GM12874 (cell line): Measurements from ENCODE around the gene FGD3.

Experiments
- CTCF ChIP-seq: IDR thresholded peaks from 2 replicates; pipeline ENCODE4 v1.5.1; 2011; ENCODE audit warnings: low read depth, mild to moderate bottlenecking, control low read depth, low read length, moderate library complexity; ENCODE audit not compliant: insufficient read depth

Gene FGD3

GRCh38 chr9:93001031-93001430 lies 53.7 kb downstream of the FGD3 start:
- no peak for TF ChIP-seq CTCF

GRCh38 chr9:93002700-93003099 lies 55.4 kb downstream of the FGD3 start:
- TF ChIP-seq CTCF: no peak

- peak; percentile 75 for TF ChIP-seq CTCF
Observed at GRCh38 chr9:93003552-93004407, 56.5 kb downstream of the FGD3 start.

GRCh38 chr9:93004561-93004960 lies 57.2 kb downstream of the FGD3 start:
- no peak for TF ChIP-seq CTCF

GRCh38 chr9:93005876-93006275 lies 58.6 kb downstream of the FGD3 start:
- no peak for TF ChIP-seq CTCF

GRCh38 chr9:93007529-93008058 lies 60.3 kb downstream of the FGD3 start:
- no peak for TF ChIP-seq CTCF

GRCh38 chr9:93008457-93008856 lies 61.1 kb downstream of the FGD3 start:
- no peak for TF ChIP-seq CTCF
